ENCODE results near the gene MRPL10. TPM values are rescaled to one million over a fixed set of nuclear protein-coding genes. Genes with fewer than 3 reads are reported as not detected.

The MRPL10 gene
- total RNA-seq, 4 donors from 2014 or later, result 14.7 to 44.1 (median 27.7) TPM

DNA sequence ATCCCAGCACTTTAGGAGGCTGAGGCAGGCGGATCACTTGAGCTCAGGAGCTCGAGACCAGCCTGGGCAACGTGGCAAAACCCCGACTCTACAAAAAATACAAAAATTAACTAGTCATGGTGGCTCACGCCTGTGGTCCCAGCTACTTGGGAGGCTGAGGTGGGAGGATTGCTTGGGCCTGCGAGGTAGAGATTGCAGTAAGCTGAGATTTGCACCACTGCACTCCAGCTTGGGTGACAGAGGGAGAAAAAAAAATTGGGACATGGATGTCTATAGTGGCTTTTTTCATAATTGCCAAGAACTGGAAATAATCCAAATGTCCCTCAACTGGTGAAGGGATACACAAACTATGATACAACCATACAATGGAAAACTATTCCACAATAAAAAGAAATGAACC lies 38.4 kb downstream of the MRPL10 start:
- H3K4me1 ChIP-seq, result no peaks in the 10 kb centered on the region
- H3K27me3 ChIP-seq, result peaks cover 0 to 41% of the 10 kb centered on the region in 2 donors
- H3K9me3 ChIP-seq, result no peaks in the 10 kb centered on the region
- no peak for DNase-seq
- no peaks in the 10 kb centered on the region for H3K36me3 ChIP-seq
- intact Hi-C loops (cut with DNase I; ENCODE audit: low total_unique reads), result no loop called here
- no peak for TF ChIP-seq POLR2A (IDR thresholded peaks at IDR 0.05)
- TF ChIP-seq, protein P1, sequence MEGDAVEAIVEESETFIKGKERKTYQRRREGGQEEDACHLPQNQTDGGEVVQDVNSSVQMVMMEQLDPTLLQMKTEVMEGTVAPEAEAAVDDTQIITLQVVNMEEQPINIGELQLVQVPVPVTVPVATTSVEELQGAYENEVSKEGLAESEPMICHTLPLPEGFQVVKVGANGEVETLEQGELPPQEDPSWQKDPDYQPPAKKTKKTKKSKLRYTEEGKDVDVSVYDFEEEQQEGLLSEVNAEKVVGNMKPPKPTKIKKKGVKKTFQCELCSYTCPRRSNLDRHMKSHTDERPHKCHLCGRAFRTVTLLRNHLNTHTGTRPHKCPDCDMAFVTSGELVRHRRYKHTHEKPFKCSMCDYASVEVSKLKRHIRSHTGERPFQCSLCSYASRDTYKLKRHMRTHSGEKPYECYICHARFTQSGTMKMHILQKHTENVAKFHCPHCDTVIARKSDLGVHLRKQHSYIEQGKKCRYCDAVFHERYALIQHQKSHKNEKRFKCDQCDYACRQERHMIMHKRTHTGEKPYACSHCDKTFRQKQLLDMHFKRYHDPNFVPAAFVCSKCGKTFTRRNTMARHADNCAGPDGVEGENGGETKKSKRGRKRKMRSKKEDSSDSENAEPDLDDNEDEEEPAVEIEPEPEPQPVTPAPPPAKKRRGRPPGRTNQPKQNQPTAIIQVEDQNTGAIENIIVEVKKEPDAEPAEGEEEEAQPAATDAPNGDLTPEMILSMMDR (IDR thresholded peaks at IDR 0.05), result no peak
- no peak overlapping the region for H3K27ac ChIP-seq
- H3K4me3 ChIP-seq, result no peak overlapping the region

GRCh38 chr17:47792457-47792856 lies 38.9 kb downstream of the MRPL10 start:
- TF ChIP-seq, protein P1 (IDR thresholded peaks at IDR 0.05), result no peak
- no peak for TF ChIP-seq POLR2A (IDR thresholded peaks at IDR 0.05)
- H3K27ac ChIP-seq, result no peak overlapping the region
- no peaks in the 10 kb centered on the region for H3K4me1 ChIP-seq
- no peak overlapping the region for H3K4me3 ChIP-seq
- DNase-seq, result no peak
- intact Hi-C loops (cut with DNase I; ENCODE audit: low total_unique reads), result no loop called here
- H3K27me3 ChIP-seq, result peaks cover 0 to 42% of the 10 kb centered on the region in 2 donors
- no peaks in the 10 kb centered on the region for H3K36me3 ChIP-seq
- no peaks in the 10 kb centered on the region for H3K9me3 ChIP-seq

DNA sequence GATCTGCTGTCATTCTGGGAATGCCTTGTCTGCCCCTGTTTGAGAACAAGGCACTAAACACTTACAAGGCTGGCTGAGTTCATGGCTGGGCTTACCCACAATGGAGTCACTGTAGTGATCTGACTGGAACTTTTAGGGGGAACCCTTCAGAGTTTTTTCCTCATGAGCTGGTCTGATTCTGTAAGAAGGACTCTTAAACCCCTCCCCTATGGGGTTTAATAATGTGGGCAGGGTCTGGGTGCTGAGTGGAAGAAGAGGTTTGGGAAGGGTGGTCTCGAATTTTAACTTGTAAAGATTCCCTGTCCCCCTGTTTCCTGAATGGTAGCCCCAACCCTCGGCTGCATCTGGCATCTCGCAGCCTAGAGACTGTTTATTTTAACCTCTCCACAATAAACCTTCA lies 40.3 kb downstream of the MRPL10 start:
- H3K9me3 ChIP-seq, result no peaks in the 10 kb centered on the region
- H3K27me3 ChIP-seq, result peaks cover 0 to 42% of the 10 kb centered on the region in 2 donors
- no peak overlapping the region for H3K27ac ChIP-seq
- no peaks in the 10 kb centered on the region for H3K36me3 ChIP-seq
- no peaks in the 10 kb centered on the region for H3K4me1 ChIP-seq
- intact Hi-C loops (cut with DNase I; ENCODE audit: low total_unique reads), result no loop called here
- TF ChIP-seq, protein P1 (IDR thresholded peaks at IDR 0.05), result no peak
- no peak for TF ChIP-seq POLR2A (IDR thresholded peaks at IDR 0.05)
- DNase-seq, result no peak
- no peak overlapping the region for H3K4me3 ChIP-seq

DNA sequence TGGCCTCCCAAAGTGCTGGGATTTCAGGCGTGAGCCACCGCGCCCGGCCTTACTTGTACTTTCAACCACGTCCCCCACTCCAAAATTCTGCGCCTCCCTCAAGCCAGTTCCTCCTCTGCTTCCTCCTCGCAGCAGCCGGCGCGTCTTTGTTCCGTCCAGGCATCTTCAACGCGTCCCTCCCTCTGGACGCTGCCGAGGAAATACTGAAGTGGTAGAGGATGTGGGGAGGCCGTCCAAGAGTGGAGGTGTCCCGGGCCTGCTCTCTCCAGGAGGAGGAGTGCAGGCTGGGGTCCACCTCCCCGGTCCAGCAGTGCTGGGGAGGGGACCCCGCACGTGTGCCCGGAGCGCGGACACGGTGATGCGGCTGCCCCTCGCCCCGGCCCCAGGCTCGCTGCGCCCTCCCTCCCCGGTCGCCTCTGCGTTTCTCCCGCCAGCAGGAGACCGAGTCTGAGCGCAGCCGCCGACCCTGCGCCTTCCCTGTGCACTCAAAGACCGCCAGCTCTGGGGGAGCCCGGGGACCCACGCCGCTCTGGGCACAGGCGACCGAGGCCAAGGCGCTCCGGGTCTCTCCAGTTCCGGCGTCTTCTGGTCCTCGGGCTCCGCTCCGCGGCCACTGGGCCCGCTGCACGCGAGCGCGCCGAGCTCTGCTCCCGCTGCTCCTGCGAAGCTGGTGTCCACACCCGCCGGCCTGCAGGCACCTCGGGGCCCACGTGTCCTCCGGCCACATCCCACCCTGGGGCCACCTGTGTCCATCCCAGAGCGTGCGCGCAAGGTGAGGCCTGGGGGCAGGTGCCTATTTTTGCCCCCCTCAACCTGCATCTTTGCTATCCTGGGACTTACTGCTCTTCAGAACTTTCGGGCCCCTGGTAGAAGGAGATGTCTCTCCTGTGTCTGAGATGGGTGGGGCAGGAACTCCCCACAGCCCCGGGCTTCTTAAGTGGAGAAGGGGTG lies 41.5 kb downstream of the MRPL10 start:
- Histone ChIP-seq H3K4me1 (no peaks in the 10 kb centered on the region), H3K27me3 (peaks cover 0 to 42% of the 10 kb centered on the region in 2 donors), H3K36me3 (no peaks in the 10 kb centered on the region), H3K27ac (no peak overlapping the region), H3K9me3 (no peaks in the 10 kb centered on the region), H3K4me3 (peak overlapping the region in 1 of 2 donors; percentile 20)
- TF ChIP-seq, protein P1 (IDR thresholded peaks at IDR 0.05), result peak in 3 of 4 experiments; percentile 8 to 55 (median 26)
- TF ChIP-seq POLR2A (IDR thresholded peaks at IDR 0.05), result no peak
- no peak for DNase-seq
- intact Hi-C loops (cut with DNase I; ENCODE audit: low total_unique reads), result no loop called here

DNA sequence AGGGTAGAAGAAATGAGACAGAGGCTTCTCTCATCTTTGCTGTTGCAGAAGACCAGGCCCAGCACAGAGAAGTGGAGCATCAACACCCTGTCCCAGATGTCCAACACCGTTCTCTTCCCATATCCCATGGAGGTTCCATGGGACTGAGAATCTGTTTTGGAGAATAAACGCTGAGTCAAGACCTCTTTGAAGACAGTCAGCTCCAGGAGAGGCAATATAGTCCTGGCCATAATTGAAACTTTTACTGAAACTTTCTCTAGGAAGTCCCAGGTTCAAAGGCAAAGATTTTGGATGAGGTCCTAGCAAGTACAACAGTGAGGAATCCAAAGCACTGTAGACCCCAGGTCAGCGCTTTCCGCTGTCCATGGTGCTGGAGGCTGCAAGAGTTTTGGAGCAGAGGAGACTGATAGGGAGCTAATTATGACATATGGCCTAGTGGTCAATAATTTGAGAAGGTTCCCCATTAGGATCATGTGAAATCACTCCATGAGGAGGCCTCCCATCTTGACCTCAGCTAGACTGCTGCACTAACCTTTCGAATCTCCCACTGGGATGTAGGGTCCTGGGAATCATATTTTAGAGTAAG lies 45.7 kb downstream of the MRPL10 start:
- Histone ChIP-seq H3K36me3 (no peaks in the 10 kb centered on the region), H3K27ac (no peak overlapping the region), H3K27me3 (peaks cover 0 to 18% of the 10 kb centered on the region in 2 donors), H3K9me3 (no peaks in the 10 kb centered on the region), H3K4me1 (no peaks in the 10 kb centered on the region), H3K4me3 (no peak overlapping the region)
- TF ChIP-seq, protein P1 (IDR thresholded peaks at IDR 0.05), result no peak
- TF ChIP-seq POLR2A (IDR thresholded peaks at IDR 0.05), result no peak
- no peak for DNase-seq
- intact Hi-C loops (cut with DNase I; ENCODE audit: low total_unique reads), result no loop called here
